ENCODE measurements around the gene PDE7B.
A peak's percentile ranks its signal among the peaks of the same experiment; 100 is the strongest.
"Not testable (repeated sequence)": the region's sequence is repeated elsewhere in the genome, so short reads cannot be mapped to it uniquely, and the experiment has no call there.

PDE7B gene

DNA sequence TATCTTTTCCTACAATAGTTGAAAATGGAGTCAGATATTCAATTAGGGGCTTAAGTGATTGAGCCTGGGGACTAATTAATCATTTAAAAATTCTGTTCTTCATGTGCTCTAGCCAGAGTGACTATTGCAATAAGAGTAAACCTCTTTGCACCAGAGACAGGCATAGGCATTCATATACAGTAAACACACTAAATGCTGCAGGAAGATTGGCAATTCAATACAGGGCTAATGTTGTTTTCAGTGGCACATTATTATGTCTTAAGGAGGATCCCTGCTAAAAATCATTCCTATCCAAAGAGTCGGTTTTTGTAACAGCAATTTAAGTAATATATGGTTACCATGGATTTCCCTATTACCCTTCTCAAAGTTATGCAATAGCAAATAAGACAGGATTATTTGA, 1.2 kb downstream of the PDE7B start:
- DNase-seq = no peak

DNA sequence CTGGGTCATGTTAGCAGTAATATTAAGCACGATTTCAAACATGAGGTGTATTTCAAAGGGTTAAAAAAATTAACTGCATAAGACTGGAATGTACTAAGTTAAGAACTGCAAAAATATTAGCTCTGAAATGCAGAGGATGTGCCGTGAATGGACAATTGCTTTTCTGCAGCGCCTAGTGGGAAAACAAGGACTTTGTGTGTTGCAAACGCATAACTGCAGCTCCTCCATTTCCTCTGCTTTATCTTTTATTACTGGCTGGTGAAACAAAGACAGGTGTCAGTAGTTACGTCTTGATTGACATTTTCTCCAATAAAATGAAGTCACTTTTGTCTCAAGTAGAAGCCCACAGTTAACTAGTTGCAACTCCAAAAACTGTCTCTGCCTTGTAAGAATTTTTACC, 1.7 kb downstream of the PDE7B start:
- no peak for DNase-seq

DNA sequence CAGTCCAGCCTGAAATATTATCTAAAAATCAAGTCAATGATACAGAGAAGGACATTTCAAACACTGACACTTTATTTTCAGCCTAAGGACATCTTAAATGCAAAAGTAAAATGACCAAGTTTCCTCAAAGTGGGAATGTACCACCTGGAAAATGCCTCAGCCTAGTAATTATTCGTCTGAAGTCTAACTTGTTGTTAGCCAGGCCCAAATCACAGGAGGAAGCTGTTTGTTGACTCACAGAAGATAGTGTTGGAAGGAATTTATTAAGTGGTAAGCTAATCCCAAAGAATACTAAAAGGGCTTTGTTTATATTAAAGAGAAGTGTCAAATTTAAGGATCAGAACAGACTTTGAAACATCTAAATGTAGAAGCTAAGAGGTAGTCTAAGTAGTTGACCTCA, 2.5 kb downstream of the PDE7B start:
- DNase-seq = no peak

DNA sequence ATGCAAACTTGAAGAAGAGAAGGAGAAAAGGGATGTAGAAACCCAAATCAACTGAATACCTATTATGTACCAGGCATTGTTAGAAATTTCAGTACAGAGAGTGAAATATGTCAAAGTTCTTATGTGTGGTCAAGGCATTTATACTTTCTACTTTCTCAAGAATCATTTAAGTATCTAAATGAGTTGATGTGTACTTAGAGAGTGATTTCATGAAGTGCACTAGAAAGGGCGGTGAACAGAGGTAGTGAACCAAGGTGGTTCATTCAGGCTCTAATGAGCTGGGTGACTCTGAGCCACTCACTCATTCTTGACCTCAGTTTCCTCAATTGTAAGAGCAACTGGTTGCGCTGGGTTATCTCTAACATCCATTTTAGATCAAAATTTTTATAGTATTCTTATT, 3.3 kb downstream of the PDE7B start:
- DNase-seq = no peak

DNA sequence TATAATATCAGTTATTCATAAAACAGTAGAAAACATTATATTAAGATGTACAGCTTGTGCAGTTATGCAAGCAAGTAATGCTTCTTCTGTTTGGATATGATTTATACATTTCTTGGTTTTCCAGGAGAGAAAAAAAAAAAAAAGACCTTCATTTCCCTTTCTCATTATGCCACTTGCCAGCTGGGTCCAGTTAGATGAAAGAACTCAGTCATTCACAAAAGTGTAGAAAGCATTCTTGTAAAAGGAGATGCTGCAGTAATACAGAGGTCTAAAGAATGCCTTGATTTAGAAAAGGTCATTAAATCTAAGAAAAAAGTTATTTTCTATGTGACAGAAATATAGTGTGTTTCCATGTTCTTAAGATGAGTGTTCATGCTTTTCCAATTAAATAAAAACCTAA, 7.4 kb downstream of the PDE7B start:
- DNase-seq = no peak

DNA sequence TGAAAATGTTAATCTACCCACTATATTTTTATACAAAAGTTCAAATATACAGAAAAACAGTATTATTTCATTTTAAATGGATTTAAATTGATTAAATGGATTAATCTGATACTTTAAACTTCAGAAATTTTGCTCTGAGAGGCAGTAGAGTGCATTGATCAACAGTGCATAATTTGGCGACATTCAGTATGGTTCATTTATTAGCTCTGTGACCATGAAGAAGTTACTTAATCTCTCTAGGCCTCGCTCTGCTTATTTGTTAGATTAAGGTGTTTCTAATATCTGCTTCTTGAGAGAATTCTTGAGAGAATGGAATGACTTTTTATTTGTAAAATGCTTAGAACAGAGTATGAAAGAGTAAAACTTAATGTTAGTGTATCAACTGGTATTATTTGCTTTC, 8.9 kb downstream of the PDE7B start:
- no peak for DNase-seq

DNA sequence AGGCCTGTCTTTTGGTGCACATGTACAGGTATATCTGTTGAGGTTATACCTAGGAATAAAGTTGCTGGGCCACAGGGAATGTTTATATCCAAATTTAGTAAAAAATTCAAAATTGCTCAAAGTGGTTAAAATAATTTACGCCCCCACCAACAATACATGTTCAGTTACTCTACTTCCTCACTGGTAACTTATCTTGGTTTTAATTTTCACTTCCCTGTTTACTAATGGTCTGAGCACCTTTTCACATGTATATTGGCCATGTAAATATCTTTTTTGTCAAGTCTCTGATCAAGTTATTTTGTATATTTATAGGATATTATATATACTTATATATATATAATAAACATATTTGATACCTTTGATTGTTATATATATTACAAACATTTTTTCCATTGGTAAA, 9.7 kb downstream of the PDE7B start:
- no peak for DNase-seq

DNA sequence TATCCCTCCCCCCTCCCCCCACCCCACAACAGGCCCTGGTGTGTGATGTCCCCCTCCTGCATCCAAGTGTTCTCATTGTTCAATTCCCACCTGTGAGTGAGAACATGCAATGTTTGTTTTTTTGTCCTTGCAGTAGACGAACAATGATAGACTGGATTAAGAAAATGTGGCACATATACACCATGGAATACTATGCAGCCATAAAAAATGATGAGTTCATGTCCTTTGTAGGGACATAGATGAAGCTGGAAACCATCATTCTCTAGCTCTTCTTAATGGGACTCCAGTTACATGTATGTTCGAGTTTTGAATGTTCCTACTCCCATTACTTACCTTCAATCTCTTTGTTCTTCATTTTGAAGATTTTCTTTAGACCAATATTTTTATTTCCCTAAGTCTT, 13.4 kb downstream of the PDE7B start:
- DNase-seq = not testable (repeated sequence)

DNA sequence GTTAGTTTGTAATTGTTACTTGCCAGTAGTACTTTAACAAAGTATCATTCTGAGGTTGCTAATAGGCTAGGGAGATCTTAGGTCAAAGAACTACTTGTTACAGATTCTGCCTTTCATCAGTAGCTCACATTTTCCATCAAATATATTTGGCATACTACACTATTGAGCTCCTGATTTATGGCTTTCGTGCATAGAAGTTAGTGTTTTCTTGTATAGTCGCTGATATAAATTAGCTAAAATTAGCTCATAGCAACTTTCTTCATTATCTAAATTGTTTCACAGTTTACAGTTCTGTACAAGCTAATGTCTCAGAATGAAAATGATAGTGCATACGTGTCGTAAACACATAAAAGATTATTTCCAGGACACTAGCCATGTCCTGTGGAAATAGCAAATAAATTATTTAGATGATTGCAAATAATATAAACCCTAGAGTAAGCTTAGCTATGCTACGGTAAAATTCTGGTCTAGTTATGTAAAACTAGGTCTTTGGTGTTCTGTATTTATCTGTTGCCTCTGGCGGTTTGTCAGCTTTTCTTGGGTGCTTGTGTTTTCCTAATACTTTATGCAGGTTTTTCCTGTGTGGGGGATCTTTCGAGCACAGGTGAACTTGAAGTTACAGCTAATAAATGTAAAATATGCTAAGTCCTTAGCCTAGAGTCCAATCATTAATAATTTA, 15.1 kb downstream of the PDE7B start:
- no peak for DNase-seq

DNA sequence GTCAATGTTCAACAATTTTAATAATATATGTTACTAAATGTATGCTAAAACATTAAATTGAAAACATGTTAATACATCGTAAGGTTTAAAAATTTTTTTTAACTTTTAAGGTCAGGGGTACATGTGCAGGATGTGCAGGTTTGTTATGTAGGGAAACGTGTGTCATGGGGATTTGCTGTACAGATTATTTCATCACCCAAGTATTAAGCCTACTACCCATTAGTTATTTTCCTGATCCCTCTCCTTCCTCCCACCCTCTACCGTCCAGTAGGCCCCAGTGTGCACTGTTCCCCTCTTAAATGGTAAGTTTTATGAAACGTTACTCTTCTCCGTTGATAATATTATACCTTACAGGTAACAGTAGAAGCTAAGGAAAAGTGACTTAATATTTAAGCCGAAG, 15.8 kb downstream of the PDE7B start:
- no peak for DNase-seq

DNA sequence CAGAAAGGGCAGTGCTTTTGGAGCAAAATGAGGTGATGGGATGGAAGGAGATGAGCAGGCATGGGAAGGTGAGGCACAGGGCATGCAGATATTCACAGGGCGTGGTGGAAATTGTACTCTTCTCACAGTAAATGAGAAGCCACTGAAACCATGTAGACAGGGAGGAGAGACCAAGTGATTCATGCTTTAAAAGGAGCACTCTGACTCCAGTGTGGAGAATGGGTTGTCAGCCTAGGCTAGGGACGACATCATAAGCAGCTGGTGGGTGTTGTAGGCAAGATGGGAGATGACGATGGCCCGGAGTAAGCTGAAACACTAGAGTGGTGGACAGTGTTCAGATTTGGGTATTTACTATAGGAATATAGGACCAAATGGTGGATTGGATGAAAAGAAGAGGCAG, 18.4 kb downstream of the PDE7B start:
- DNase-seq = no peak

DNA sequence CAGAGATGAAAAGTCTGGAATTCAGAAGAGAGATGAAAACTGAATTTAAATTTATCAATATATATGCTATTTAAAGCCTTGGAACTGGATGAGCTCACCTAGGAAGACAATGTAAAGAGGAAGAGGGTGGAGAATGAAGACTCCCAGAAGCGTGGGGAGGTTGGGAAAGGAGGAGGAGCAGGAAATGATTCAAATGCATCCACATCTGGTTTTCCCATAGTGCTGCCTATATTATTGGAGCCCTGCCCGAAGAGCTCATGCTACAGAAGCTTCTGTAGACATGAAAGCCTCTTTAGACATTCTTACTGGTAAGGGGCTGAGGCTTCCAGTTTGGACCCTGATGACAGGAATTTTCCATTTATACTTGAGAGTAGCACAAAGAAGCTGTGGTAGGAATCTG, 19.2 kb downstream of the PDE7B start:
- DNase-seq = no peak

DNA sequence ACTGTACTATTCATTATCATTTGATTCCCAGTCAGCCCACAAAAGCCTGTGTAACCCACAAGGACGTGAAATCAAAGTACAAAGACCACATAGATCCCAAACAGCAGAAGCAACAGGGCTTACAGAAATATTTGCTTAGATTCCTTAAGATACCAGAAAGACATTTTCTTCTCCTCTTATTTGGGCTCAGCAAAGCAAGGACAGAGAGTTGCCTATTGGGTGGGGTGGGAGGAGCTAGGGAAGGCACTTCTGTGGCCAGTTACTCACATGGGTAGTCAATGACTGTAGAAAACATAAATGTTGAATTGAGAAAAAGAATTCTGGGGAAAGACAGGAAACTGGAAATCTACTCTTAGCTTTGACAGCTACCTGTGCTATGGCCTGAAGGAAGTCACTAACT, 19.8 kb downstream of the PDE7B start:
- DNase-seq = no peak

DNA sequence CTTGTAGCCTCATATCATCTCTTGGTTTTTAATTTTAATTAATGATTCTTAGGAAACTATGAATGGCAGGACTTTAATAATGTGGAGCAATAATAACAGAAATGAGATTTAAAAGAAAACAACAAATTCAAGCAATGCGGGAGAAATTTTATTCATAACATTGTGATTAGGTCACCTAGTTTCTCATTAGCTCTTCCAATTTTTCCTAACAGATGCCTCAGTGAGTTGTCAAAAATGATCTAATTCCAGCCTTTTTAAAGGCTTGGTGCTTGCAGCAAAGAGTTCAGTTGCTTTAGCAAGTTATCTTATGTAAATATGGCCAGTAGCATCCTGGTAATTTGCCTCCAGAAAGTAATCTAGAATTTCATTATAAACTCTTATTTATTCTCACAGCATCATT, 20.4 kb downstream of the PDE7B start:
- DNase-seq = no peak

DNA sequence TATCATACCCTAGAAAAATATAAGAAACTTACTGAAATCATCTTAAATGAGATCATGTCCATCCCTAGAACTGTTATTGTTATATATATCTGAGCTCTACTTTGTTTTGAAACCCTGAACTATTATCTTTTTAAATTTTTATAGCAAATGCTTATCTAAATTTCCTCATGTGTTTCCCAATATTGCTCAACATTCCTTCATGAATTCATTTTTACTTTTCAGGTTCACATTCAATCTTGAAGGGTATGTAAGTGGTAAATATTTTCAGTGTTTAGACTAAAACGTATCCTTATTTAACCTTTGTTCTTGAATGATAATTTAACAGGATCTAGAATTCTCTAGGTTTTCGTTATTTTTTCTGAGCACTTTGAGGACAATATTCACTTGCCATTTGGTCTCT, 23.9 kb downstream of the PDE7B start:
- DNase-seq = no peak

DNA sequence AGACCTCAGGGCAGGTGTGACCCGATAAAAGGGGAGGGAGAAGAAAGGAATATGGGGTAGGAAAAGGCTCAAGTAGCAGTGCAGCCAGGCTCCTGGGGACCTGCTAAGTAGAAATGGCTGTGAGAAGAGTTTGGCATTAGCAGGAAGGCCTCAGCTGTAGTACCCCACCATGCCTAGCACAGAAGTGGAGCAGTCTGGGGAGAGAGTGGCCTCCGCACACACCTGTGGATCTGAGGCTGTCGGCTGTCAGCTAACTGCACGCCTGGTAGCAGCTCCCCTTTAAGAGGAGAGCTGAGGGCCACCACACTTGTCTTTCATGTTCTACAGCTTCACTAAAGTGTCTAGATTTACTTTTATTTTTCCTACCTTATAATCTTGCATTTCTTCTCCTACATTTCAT, 24.6 kb downstream of the PDE7B start:
- no peak for DNase-seq

DNA sequence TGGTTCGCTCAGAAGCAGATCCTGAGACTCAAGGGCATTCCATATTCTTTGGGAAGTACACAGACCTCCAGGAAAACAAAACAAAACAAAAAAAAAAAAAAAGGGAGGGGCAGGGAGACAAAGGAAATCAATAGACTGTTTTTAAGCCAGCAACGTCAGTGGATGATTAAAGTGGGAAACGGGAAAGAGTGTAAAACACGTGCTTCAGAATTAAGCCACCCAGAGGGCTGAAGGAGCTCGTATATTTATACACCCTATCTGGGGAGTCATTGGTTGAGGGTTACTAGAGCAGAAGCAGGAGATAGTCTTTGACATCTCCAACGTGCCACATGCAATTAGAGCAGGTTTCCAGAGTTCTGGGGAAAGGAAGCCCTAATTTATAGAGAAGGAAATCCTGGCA, 26.2 kb downstream of the PDE7B start:
- no peak for DNase-seq

DNA sequence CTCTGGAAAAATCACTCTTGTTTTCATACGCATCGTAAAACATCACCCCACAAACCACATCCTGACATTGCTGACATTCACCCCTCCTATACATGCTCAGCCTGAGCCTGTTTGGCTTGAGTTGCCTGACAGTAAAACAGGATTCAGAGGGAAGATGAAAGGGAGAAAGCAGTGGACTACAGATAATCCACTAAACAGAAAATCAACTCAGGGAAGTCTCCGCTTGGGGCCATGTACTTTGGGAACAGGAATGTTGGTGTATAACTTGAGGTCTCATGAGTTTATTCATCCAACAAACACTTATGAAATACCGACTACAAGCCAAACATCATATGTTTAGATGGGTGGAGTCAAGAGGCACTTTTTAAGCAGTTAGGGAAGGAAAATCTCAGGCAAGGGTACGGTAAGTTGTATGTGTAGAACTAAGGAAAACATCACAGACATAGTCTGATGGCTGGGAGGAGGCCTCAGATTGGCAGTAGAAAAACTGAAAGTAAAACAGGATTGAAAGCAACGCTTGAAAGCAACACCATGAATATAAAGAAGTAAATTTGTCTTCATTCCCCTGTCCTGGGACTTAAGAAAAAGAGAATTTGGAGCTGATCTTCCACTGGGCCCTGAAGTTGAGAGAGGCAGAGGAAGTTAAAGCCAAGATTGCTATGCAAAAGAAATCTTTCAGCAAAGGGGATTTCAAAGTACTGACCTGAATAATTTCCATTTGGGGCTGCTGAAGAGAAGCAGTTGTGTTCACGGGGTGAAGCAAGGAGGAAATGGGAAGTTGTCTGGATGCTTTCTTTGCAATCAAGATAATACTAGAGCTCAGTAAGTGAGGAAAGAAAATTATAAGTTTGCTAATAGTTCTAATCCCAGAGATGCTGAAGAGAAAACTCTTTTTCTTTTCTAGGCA, 28.8 kb downstream of the PDE7B start:
- DNase-seq = peak; percentile 70

DNA sequence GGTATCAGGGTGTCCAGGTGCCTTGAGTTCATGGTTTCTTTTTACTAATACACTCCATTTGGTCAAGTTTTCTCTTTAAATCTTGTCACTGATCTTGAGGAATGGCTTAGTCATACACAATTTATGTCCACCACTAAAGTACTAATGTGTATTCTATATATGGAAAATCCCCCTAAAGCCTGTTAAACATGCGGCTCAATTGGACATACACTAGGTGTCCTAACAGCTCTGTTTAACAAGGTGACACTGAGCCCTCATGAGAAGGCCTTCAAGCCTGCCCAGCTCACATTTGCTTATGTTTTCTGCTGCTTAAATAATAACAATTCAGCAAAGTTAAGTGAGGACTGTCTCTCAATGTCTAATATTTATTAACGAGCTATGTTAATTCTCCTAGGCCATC, 31.5 kb downstream of the PDE7B start:
- DNase-seq = no peak

DNA sequence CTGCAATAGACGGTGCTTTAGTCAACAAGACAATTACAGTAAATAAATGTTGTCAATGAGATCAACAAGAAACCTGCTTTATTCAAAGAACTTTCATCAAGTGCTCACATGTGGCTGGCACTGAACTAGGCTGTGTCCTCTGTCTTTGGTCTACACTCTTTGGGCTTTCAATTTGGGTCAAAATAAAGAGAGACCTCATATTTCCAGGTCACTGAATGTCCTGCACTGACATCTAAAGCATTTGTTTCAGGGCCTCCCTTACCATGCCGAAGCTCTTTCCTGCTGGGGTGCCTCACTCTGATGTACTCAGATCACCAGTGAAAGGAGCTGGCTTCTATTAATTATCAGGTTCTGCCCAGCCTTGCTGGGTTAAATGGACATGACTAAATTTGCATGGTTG, 32.0 kb downstream of the PDE7B start:
- no peak for DNase-seq

DNA sequence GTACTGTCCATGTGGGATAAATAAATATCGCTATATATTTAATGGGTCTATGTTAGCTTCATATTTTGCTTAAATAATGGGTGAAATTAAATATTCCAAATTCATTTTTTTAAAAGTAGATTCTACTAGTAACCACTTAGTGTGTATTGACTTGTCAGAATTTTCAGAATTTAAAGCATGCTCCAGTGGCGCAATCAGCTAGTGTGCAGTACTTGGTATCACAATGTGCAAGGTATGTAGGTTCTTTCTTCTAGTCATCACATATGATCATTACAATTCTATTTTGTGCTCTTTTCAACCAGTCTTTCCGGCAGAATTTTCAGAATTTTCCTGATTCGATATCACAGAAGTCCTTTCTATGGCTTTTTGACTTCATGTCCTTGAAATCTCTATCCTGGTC, 32.6 kb downstream of the PDE7B start:
- no peak for DNase-seq

DNA sequence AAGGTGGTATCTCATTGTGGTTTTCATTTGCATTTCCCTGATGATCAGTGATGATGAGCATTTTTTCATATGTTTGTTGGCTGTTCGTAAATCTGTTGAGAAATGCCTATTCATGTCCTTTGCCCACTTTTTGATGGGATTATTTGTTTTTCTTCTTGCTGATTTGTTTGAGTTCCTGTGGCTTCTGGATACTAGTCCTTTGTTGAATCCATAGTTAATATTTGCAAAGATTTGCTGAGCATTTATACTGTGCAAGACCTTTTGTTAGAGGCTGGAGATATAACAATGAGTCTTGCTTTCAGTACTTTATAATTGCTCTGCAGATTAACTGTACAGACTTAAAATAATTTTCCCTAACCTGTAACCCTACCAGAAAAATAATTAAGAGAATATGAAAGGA, 35.6 kb downstream of the PDE7B start:
- DNase-seq = no peak

DNA sequence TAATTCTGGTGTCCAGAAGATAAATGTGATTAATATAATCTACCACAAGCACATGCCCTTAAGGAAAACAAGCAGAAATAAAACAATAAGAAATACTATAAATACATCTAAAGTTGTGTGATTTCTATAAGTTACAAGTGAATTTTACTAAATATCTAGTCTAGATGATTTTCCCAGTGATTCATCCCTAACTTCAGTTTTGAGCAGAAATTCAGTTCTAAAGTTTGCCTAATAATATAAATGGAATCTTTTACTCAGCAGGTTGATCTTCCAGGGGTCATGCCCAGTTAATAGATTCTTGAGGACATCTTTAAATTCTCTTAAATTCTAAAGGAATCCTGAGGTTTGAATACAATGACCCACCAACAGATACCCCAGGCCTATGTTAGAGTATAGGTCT, 37.3 kb downstream of the PDE7B start:
- no peak for DNase-seq

DNA sequence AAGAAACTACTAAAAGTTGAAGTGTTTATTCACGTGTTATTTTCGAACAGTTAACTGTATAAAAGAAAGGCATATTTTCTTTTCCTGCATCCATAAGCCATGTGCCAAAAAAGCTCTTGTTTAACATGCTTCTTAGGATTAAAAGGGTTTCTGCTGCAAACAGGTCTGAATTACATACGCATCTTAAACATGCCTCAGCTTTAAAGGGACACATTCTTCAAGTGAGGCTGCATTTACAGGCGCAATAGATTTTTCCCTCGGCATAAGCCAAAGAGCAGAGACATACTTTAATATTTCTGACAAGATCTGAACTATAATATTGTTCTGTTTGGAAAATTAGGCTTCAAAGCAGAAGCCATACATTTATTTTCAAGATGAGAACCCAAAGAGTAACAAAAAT, 39.4 kb downstream of the PDE7B start:
- DNase-seq = no peak

DNA sequence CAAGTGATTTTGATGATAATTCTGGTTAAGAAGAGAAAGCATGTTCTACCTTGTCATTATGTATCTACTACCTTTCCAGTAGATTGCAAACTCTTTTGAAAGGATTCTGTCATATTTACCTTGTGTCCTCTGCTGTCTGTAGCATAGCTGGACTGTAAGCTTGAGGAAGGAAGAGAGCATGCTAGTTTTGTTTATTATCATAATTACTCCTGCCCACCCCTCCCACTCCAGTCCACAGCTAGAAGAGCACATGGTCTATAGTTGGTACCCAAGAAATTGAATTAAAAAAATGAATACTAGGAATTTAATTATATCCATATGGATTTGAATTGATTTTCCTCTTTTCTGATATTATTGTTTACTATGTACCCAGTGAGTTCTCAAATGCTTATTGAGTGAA, 40.2 kb downstream of the PDE7B start:
- DNase-seq = no peak

Measured in CD4-positive, alpha-beta T cell treated with Interleukin-12 subunit alpha and Interleukin-12 subunit beta, for 1 hour (primary cell).